ENCODE data around the gene HMBS.
"Not testable (repeated sequence)": the region's sequence is repeated elsewhere in the genome, so short reads cannot be mapped to it uniquely, and the experiment has no call there.

The HMBS gene

GRCh38 chr11:119103161-119103664 lies 18.5 kb downstream of the HMBS start:
- not testable (repeated sequence) for DNase-seq

GRCh38 chr11:119103793-119104192 lies 19.1 kb downstream of the HMBS start:
- DNase-seq = no peak

- DNase-seq = peak; percentile 38
These were observed 22.2 kb downstream of the HMBS start, which contains the start of gene C2CD2L for GRCh38 chr11:119106564-119107537. C2CD2L (plus strand) TSS chr11:119107344; CDS start chr11:119107742, 398 bp downstream.

GRCh38 chr11:119107538-119108145 lies 23.0 kb downstream of the HMBS start:
- no peak for DNase-seq

GRCh38 chr11:119108146-119108856 lies 23.6 kb downstream of the HMBS start:
- no peak for DNase-seq

GRCh38 chr11:119108857-119109221 lies 24.2 kb downstream of the HMBS start:
- DNase-seq = no peak

- no peak for DNase-seq
These were observed 25.2 kb downstream of the HMBS start for GRCh38 chr11:119109843-119110242.

GRCh38 chr11:119110439-119110838 lies 25.8 kb downstream of the HMBS start:
- DNase-seq = no peak

- DNase-seq = no peak
These were observed 26.8 kb downstream of the HMBS start for GRCh38 chr11:119111361-119111925.

GRCh38 chr11:119112314-119113020 lies 27.8 kb downstream of the HMBS start:
- no peak for DNase-seq

- DNase-seq = no peak
These were observed 29.0 kb downstream of the HMBS start for GRCh38 chr11:119113716-119114115.

- DNase-seq = no peak
These were observed 29.7 kb downstream of the HMBS start for GRCh38 chr11:119114351-119114750.

GRCh38 chr11:119115484-119116234 lies 31.0 kb downstream of the HMBS start:
- no peak for DNase-seq

- DNase-seq = no peak
These were observed 31.5 kb downstream of the HMBS start for GRCh38 chr11:119116235-119116594.

GRCh38 chr11:119116601-119117000 lies 31.9 kb downstream of the HMBS start:
- no peak for DNase-seq

- no peak for DNase-seq
These were observed 32.5 kb downstream of the HMBS start for GRCh38 chr11:119117004-119117706.

- no peak for DNase-seq
These were observed 33.5 kb downstream of the HMBS start for GRCh38 chr11:119118227-119118626.

- no peak for DNase-seq
These were observed 34.3 kb downstream of the HMBS start for GRCh38 chr11:119118946-119119345.

GRCh38 chr11:119120639-119121007 lies 35.9 kb downstream of the HMBS start:
- no peak for DNase-seq

GRCh38 chr11:119121008-119121810 lies 36.5 kb downstream of the HMBS start, which contains the start of gene HINFP:
HINFP (plus strand) TSS chr11:119121580; CDS start chr11:119126945, 5,365 bp downstream.
- DNase-seq = peak; percentile 96
